Endothelial cell of umbilical vein (primary cell): ENCODE data around the gene DNAJC4. TPM values are rescaled to one million over a fixed set of nuclear protein-coding genes. Genes with fewer than 3 reads are reported as not detected.

Experiments used
- BruUV-seq: library from RNA; stranded (reverse); fragments of 400-500 nt; replicated peaks from 2 replicates; lab custom pipeline; 2021; lab: Mats Ljungman, UMichigan
- CTCF ChIA-PET: fragments of 300-600, 350-600 bp; sonication (Branson Sonifier 250); formaldehyde crosslinking; loops from one replicate; lab custom pipeline; 2021; ENCODE audit warnings: antibody characterized with exemption, inconsistent platforms; lab: Charles Lee
- POLR2A ChIA-PET: fragments of 300-600, 350-600 bp; sonication (Branson Sonifier 250); formaldehyde crosslinking; loops from one replicate; lab custom pipeline; 2021; ENCODE audit warnings: antibody characterized with exemption, inconsistent platforms; lab: Charles Lee
- DNase-seq: peaks from one replicate; pipeline ENCODE4 v3.0.0-alpha.2; 2011; ENCODE audit warnings: low read depth, low spot score
- FAIRE-seq: peaks from 2 replicates; lab custom pipeline; 2011; peaks lifted over from hg19 to GRCh38; lab: Jason Lieb, UNC
- H2AFZ ChIP-seq: 2 replicates; pipeline ENCODE4 v1.6.0; 2012; ENCODE audit warnings: low read depth, low read length, control low read depth, inconsistent platforms
- H3K27ac ChIP-seq: 2 replicates; pipeline ENCODE4 v1.5.1; 2011; ENCODE audit warnings: low read depth, mild to moderate bottlenecking, control low read depth, low read length, moderate library complexity; ENCODE audit not compliant: insufficient read depth
- H3K27me3 ChIP-seq, 2 experiments: 2 replicates each; pipeline versions ENCODE4 v1.6.0 to v1.6.1; 2011; ENCODE audit warnings: low read length in 2 of 2, mixed read lengths in 1 of 2; ENCODE audit not compliant: control insufficient read depth in 2 of 2, insufficient read depth in 2 of 2
- H3K36me3 ChIP-seq, 2 experiments: 2 replicates in 1 of 2; 3 replicates in 1 of 2; pipeline ENCODE4 v1.5.1; 2011; ENCODE audit warnings: low read length in 2 of 2, mild to moderate bottlenecking in 1 of 2, moderate library complexity in 1 of 2; ENCODE audit not compliant: control insufficient read depth in 2 of 2, insufficient read depth in 2 of 2; ENCODE audit errors: extremely low read depth in 1 of 2
- H3K4me1 ChIP-seq: 3 replicates; pipeline ENCODE4 v1.5.1; 2011; ENCODE audit warnings: mild to moderate bottlenecking, low read length; ENCODE audit not compliant: control insufficient read depth, insufficient read depth; ENCODE audit errors: extremely low read depth
- H3K4me2 ChIP-seq: 2 replicates; pipeline ENCODE4 v1.6.1; 2011; ENCODE audit warnings: low read length, control low read depth, mixed read lengths; ENCODE audit not compliant: insufficient read depth
- H3K4me3 ChIP-seq, 3 experiments: fragments of 200-600 bp in 1 of 3; sonication (generic), shearing (Covaris generic) in 1 of 3; replicated peaks in 1 of 3; 2 replicates each; pipeline ENCODE4 v1.5.1; 2011 to 2016; ENCODE audit warnings: control low read depth in 3 of 3, low read length in 3 of 3, mild to moderate bottlenecking in 2 of 3, inconsistent platforms in 1 of 3, low read depth in 1 of 3, moderate library complexity in 1 of 3; ENCODE audit not compliant: insufficient read depth in 1 of 3
- H3K79me2 ChIP-seq: 2 replicates; pipeline ENCODE4 v1.6.0; 2012; ENCODE audit warnings: low read length, inconsistent platforms; ENCODE audit not compliant: control insufficient read depth, insufficient read depth
- H3K9ac ChIP-seq: replicated peaks from 2 replicates; pipeline ENCODE3; 2011; ENCODE audit warnings: low read length, control low read depth; ENCODE audit not compliant: insufficient read depth; ENCODE audit errors: extremely low read depth
- H3K9me1 ChIP-seq: replicated peaks from 3 replicates; pipeline ENCODE4 v1.6.0; 2011; ENCODE audit warnings: mild to moderate bottlenecking, low read length; ENCODE audit not compliant: control insufficient read depth, insufficient read depth; ENCODE audit errors: extremely low read depth
- H3K9me3 ChIP-seq: replicated peaks from 2 replicates; pipeline ENCODE4 v1.5.1; 2012; ENCODE audit warnings: low read length, inconsistent platforms; ENCODE audit not compliant: control insufficient read depth, insufficient read depth
- H4K20me1 ChIP-seq: replicated peaks from 2 replicates; pipeline ENCODE3; 2011; ENCODE audit warnings: mild to moderate bottlenecking, low read length; ENCODE audit not compliant: control insufficient read depth, insufficient read depth; ENCODE audit errors: extremely low read depth
- CTCF ChIP-seq, 2 donors: IDR thresholded peaks; 1 replicate in 1 of 2; 2 replicates in 1 of 2; pipeline ENCODE4 v1.5.1; 2011; ENCODE audit warnings: low read length in 2 of 2, mild to moderate bottlenecking in 2 of 2, moderate library complexity in 2 of 2, control low read depth in 1 of 2, inconsistent platforms in 1 of 2, low read depth in 1 of 2; ENCODE audit not compliant: insufficient read depth in 1 of 2; ENCODE audit errors: extremely low read depth in 1 of 2
- EZH2 ChIP-seq: IDR thresholded peaks from 2 replicates; pipeline ENCODE4 v1.6.1; 2012; ENCODE audit warnings: borderline replicate concordance, low read depth, mild to moderate bottlenecking, moderate library complexity, low read length, inconsistent platforms; ENCODE audit not compliant: severe bottlenecking
- FOS ChIP-seq: IDR thresholded peaks from 2 replicates; pipeline ENCODE4 v1.6.1; 2011; ENCODE audit warnings: mild to moderate bottlenecking, low read length, moderate library complexity, borderline replicate concordance; ENCODE audit not compliant: insufficient read depth
- GATA2 ChIP-seq: IDR thresholded peaks from 2 replicates; pipeline ENCODE4 v1.7.0; 2011; ENCODE audit warnings: low read depth, mild to moderate bottlenecking, moderate library complexity, mixed read lengths, low read length; ENCODE audit not compliant: insufficient read length, insufficient read depth
- JUN ChIP-seq: IDR thresholded peaks from 2 replicates; pipeline ENCODE4 v1.6.1; 2011; ENCODE audit warnings: borderline replicate concordance, low read depth; ENCODE audit not compliant: insufficient read length, insufficient read depth
- MAX ChIP-seq: IDR thresholded peaks from 2 replicates; pipeline ENCODE4 v1.6.1; 2011; ENCODE audit not compliant: insufficient read depth, insufficient read length
- MYC ChIP-seq: IDR thresholded peaks from one replicate; pipeline ENCODE4 v1.6.1; 2011; ENCODE audit warnings: mild to moderate bottlenecking, low read depth, low read length
- POLR2A ChIP-seq: IDR thresholded peaks from 2 replicates; pipeline ENCODE4 v1.6.1; 2012; ENCODE audit warnings: low read depth, mild to moderate bottlenecking, control low read depth, low read length
- POLR2AphosphoS5 ChIP-seq: IDR thresholded peaks from 2 replicates; pipeline ENCODE4 v1.6.1; 2012; ENCODE audit warnings: low read depth, mild to moderate bottlenecking, control low read depth, low read length, moderate library complexity; ENCODE audit not compliant: insufficient read depth
- dilution Hi-C: fragments of 300-500 bp; cut with MboI; formaldehyde crosslinking; loops from one replicate; pipeline ENCODE4 v1.15.0; 2019; ENCODE audit warnings: low sequenced_read_pairs; ENCODE audit not compliant: extremely low pct_ligation_motif_present
- intact Hi-C: fragments of 100-400 bp; cut with micrococcal nuclease; formaldehyde crosslinking; loops from one replicate; pipeline ENCODE4 v1.10.0; 2022
- polyA plus RNA-seq, 4 experiments: library from polyadenylated mRNA; depleted of rRNA in 3 of 4; stranded (reverse) in 3 of 4; unstranded in 1 of 4; fragments of >200 nt; gene quantifications; 2 replicates each; pipeline versions ENCODE4 v1.2.1 to v1.2.3, GENCODE V29; 2011 to 2012; ENCODE audit warnings: missing spikeins in 1 of 4
- total RNA-seq: library from RNA; stranded (reverse); gene quantifications from 2 replicates; pipeline ENCODE4 v1.2.3, GENCODE V29; 2021

The DNAJC4 gene
- total and polyA plus RNA-seq, 2 donors (not counting 3 experiments of a cell fraction or from before 2014, with no cell fraction given), result 23.5 to 41.2 TPM

- Histone ChIP-seq H3K27me3 (no peaks in the 10 kb centered on the region), H3K4me3 (no peak overlapping the region), H3K4me2 (no peak overlapping the region), H3K36me3 (peaks cover 2 to 16% of the 10 kb centered on the region in 2 experiments), H3K9me1 (no peaks in the 10 kb centered on the region), H3K9me3 (no peaks in the 10 kb centered on the region), H4K20me1 (no peaks in the 10 kb centered on the region), H3K27ac (no peak overlapping the region), H3K79me2 (no peaks in the 10 kb centered on the region), H3K9ac (no peak overlapping the region), H2AFZ (no peak overlapping the region), H3K4me1 (peaks cover 4% of the 10 kb centered on the region)
- intact Hi-C loops (no loop called here), dilution Hi-C loops (no loop called here)
- FAIRE-seq (no peak), DNase-seq (no peak)
- POLR2A ChIA-PET, result no interaction called here
- no TSS peak for BruUV-seq
- TF ChIP-seq FOS, result no peak
- no peak for TF ChIP-seq POLR2A
- TF ChIP-seq MYC, result no peak
- no peak for TF ChIP-seq EZH2
- TF ChIP-seq JUN, result no peak
- TF ChIP-seq GATA2, result no peak
- TF ChIP-seq MAX, result no peak
- no peak for TF ChIP-seq POLR2AphosphoS5
- TF ChIP-seq CTCF (IDR thresholded peaks at IDR 0.05; ENCODE audit: extremely low read depth in 1 of 2, insufficient read depth in 1 of 2, low read depth in 1 of 2, low read length in 2 of 2), result no peak
- CTCF ChIA-PET, result interaction anchor here (1.3 to 4.4 kb wide), 2 partner anchors 25 to 79 kb away, joined by 3 to 20 read pairs; partner anchors contain the start of gene CATSPERZ
Observed at GRCh38 chr11:64275841-64276240, 45.5 kb downstream of the DNAJC4 start.
